Adipocyte (in vitro differentiated cells): ENCODE data around the gene CRIM1.
A peak's percentile ranks its signal among the peaks of the same experiment; 100 is the strongest.

Source experiments
- DNase-seq: peaks from one replicate; pipeline ENCODE4 v3.0.0-alpha.2; 2015; ENCODE audit warnings: low read depth
- H3K27me3 ChIP-seq: replicated peaks from 2 replicates; pipeline ENCODE4 v1.7.0; 2013; ENCODE audit warnings: mild to moderate bottlenecking, low read length, moderate library complexity; ENCODE audit not compliant: control insufficient read depth, insufficient read depth
- H3K36me3 ChIP-seq: 2 replicates; pipeline ENCODE4 v1.7.0; 2013; ENCODE audit warnings: low read length, mild to moderate bottlenecking, moderate library complexity; ENCODE audit not compliant: control insufficient read depth, insufficient read depth, severe bottlenecking
- H3K4me1 ChIP-seq: 2 replicates; pipeline ENCODE4 v1.7.0; 2013; ENCODE audit warnings: mild to moderate bottlenecking, low read length, moderate library complexity; ENCODE audit not compliant: control insufficient read depth, insufficient read depth
- H3K4me3 ChIP-seq: 2 replicates; pipeline ENCODE4 v1.7.0; 2013; ENCODE audit warnings: mild to moderate bottlenecking, low read length, moderate library complexity
- H3K9ac ChIP-seq: 2 replicates; pipeline ENCODE4 v1.7.0; 2013; ENCODE audit warnings: mild to moderate bottlenecking, low read length, moderate library complexity
- H3K9me3 ChIP-seq: 2 replicates; pipeline ENCODE4 v1.7.0; 2013; ENCODE audit warnings: mild to moderate bottlenecking, low read length, moderate library complexity; ENCODE audit not compliant: control insufficient read depth

Gene CRIM1

GRCh38 chr2:36376319-36376765, 20.8 kb downstream of the CRIM1 start:
- Histone ChIP-seq H3K4me1 (peaks cover 56% of the 10 kb centered on the region), H3K27me3 (no peaks in the 10 kb centered on the region), H3K36me3 (peaks cover 15% of the 10 kb centered on the region), H3K9me3 (no peaks in the 10 kb centered on the region), H3K9ac (peak overlapping the region; percentile 8), H3K4me3 (no peak overlapping the region)
- DNase-seq, result peak; percentile 70

DNA sequence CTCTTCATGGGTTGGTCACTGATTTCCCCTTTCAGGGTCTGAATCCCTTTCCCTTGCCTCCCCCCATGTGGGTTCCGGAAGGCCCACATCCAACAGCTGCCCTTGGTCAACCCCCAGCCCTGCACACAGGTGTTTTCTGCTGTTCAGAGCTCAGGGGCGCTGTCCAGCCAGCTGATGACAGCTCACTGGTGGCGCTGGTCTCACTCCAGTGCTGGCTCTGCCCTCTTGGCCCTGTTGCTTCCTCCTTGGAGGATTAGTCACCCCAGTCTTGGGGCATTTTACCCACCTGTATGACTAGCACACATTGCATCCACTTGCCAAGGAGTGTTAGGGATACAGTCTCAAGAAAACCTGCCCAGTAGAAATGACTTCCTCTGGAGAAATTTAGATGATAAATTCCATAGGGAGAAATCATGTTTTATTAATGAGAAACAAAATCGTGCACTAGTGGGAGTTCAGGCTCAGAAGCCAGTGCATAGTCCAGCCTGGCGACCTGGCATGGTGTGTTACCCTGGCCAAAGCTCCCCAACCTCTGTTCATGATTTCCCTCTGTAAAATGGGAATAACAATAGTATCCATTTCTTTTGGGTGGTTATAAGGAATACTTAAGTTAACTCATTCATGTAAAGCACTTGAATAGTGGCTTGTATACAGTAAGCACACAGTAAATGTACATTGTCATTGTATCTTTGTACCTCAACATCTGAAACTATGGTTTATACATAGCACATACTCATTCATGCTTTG, 21.6 kb downstream of the CRIM1 start:
- Histone ChIP-seq H3K27me3 (no peaks in the 10 kb centered on the region), H3K4me1 (peaks cover 48% of the 10 kb centered on the region), H3K9ac (no peak overlapping the region), H3K36me3 (peaks cover 15% of the 10 kb centered on the region), H3K4me3 (no peak overlapping the region), H3K9me3 (no peaks in the 10 kb centered on the region)
- DNase-seq, result no peak

DNA sequence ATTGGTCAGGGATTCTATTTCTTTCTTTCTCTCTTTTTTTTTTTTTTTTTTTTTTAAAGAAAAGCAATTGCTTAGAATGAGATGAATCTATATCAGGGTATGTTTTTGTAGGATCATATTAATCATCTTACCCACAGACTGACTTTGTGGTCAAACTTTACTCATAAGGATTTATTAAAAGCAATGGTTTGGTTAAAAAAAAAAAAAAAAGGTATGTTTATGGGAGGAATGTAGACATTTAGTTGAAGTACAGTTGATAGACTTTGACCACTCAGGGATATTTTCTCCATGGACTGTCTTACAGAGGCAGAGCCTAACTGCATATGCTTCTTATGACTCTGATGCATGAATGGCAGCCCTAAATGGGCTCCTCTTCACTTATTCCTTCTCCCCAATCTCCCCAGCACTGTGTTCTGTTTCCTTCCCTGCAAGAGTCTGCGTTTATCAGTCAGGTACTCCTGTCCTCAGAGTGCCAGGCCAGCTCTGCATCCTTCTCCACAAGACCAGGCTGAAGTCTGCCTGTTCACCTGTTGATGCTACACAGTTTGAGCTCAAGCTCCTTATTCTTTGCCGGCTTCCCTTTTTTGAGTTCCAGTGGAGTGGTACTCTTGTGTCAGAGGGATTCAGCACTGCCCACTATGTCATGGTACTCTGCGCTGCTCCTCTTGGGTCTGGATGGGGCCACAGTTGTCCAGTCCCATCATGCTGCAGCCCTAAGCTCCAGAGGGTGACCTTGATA, 24.3 kb downstream of the CRIM1 start:
- no peak overlapping the region for H3K4me3 ChIP-seq
- no peaks in the 10 kb centered on the region for H3K27me3 ChIP-seq
- no peak overlapping the region for H3K9ac ChIP-seq
- H3K36me3 ChIP-seq, result peaks cover 27% of the 10 kb centered on the region
- no peaks in the 10 kb centered on the region for H3K9me3 ChIP-seq
- peaks cover 26% of the 10 kb centered on the region for H3K4me1 ChIP-seq
- no peak for DNase-seq

GRCh38 chr2:36380624-36381481, 25.3 kb downstream of the CRIM1 start:
- H3K4me3 ChIP-seq, result no peak overlapping the region
- H3K9ac ChIP-seq, result no peak overlapping the region
- H3K36me3 ChIP-seq, result peaks cover 27% of the 10 kb centered on the region
- H3K4me1 ChIP-seq, result peaks cover 26% of the 10 kb centered on the region
- no peaks in the 10 kb centered on the region for H3K9me3 ChIP-seq
- no peak for DNase-seq
- H3K27me3 ChIP-seq, result no peaks in the 10 kb centered on the region

- Histone ChIP-seq H3K9me3 (no peaks in the 10 kb centered on the region), H3K27me3 (no peaks in the 10 kb centered on the region), H3K9ac (no peak overlapping the region), H3K36me3 (peaks cover 27% of the 10 kb centered on the region), H3K4me3 (no peak overlapping the region), H3K4me1 (peaks cover 16% of the 10 kb centered on the region)
- no peak for DNase-seq
Observed at GRCh38 chr2:36381993-36382392, 26.4 kb downstream of the CRIM1 start.

DNA sequence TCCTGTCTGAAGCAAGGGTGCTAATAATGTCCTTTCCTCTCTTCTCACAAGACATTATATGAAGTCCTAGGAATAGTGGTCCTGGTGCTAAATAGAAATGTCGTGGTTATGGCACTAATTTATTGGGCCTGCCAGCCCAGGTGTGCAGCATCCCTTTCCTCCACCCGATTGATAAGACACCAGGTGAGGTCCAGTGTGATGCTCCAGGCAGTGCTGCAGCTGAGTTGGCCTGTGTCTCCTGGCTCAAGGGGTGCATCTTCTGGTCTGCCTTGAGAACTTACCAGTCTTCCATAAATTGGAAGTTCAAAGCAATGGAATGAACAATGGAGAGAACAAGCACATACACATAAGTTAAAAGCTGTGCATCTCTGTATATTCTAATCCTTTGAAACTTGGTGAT, 26.9 kb downstream of the CRIM1 start:
- DNase-seq, result no peak
- H3K36me3 ChIP-seq, result peaks cover 27% of the 10 kb centered on the region
- H3K27me3 ChIP-seq, result no peaks in the 10 kb centered on the region
- no peaks in the 10 kb centered on the region for H3K9me3 ChIP-seq
- H3K9ac ChIP-seq, result no peak overlapping the region
- H3K4me1 ChIP-seq, result peaks cover 16% of the 10 kb centered on the region
- no peak overlapping the region for H3K4me3 ChIP-seq

DNA sequence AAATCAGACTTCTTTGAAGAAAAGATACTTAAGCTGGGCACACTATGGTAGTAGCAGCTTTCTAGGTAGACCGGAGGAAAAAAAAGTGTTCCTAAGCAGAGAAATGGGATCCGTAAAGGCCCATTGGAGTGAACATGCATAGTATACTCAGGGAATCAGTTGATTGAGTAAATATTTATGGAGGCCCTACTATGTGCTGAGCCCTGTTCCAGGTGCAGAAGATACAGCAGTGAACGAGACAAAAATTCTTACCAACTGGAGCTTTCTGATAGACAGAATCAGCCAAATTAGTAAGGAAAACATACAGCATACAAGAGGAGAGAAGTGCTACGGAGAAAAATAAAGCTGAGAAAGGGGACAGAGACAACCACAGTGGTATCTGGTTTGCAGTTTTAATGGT, 28.1 kb downstream of the CRIM1 start:
- Histone ChIP-seq H3K36me3 (peaks cover 27% of the 10 kb centered on the region), H3K4me3 (no peak overlapping the region), H3K27me3 (no peaks in the 10 kb centered on the region), H3K9me3 (no peaks in the 10 kb centered on the region), H3K4me1 (peaks cover 26% of the 10 kb centered on the region), H3K9ac (no peak overlapping the region)
- no peak for DNase-seq

GRCh38 chr2:36384454-36384853, 28.9 kb downstream of the CRIM1 start:
- H3K4me1 ChIP-seq, result peaks cover 33% of the 10 kb centered on the region

GRCh38 chr2:36385603-36386002, 30.0 kb downstream of the CRIM1 start:
- Histone ChIP-seq H3K9me3 (no peaks in the 10 kb centered on the region), H3K9ac (no peak overlapping the region), H3K4me1 (peaks cover 35% of the 10 kb centered on the region), H3K27me3 (no peaks in the 10 kb centered on the region), H3K36me3 (peaks cover 20% of the 10 kb centered on the region), H3K4me3 (no peak overlapping the region)
- DNase-seq, result no peak

More at GRCh38 chr2:36384454-36384853, 28.9 kb downstream of the CRIM1 start:
- DNase-seq, result no peak
- no peaks in the 10 kb centered on the region for H3K9me3 ChIP-seq
- H3K27me3 ChIP-seq, result no peaks in the 10 kb centered on the region
- no peak overlapping the region for H3K9ac ChIP-seq
- H3K36me3 ChIP-seq, result peaks cover 21% of the 10 kb centered on the region
- H3K4me3 ChIP-seq, result no peak overlapping the region

- DNase-seq, result no peak
- H3K4me3 ChIP-seq, result no peak overlapping the region
- H3K27me3 ChIP-seq, result no peaks in the 10 kb centered on the region
- H3K4me1 ChIP-seq, result peaks cover 33% of the 10 kb centered on the region
- H3K36me3 ChIP-seq, result peaks cover 19% of the 10 kb centered on the region
- no peak overlapping the region for H3K9ac ChIP-seq
- H3K9me3 ChIP-seq, result no peaks in the 10 kb centered on the region
Observed at GRCh38 chr2:36387258-36387916, 31.8 kb downstream of the CRIM1 start.
